Panc1 (cell line): ENCODE measurements around the gene KCNMB2.

Experiments
- CTCF ChIP-seq: fragments of 450-650 bp; IDR thresholded peaks from 2 replicates; pipeline ENCODE4 v1.5.1; 2017; ENCODE audit warnings: mild to moderate bottlenecking
- POLR2AphosphoS5 ChIP-seq: IDR thresholded peaks from 2 replicates; pipeline ENCODE4 v1.6.1; 2012; ENCODE audit warnings: mild to moderate bottlenecking, low read depth, low read length, moderate library complexity
- SIN3A ChIP-seq: IDR thresholded peaks from 2 replicates; pipeline ENCODE4 v1.6.1; 2012; ENCODE audit warnings: low read depth, mild to moderate bottlenecking, low read length, moderate library complexity, borderline replicate concordance; ENCODE audit not compliant: insufficient read depth

DNA sequence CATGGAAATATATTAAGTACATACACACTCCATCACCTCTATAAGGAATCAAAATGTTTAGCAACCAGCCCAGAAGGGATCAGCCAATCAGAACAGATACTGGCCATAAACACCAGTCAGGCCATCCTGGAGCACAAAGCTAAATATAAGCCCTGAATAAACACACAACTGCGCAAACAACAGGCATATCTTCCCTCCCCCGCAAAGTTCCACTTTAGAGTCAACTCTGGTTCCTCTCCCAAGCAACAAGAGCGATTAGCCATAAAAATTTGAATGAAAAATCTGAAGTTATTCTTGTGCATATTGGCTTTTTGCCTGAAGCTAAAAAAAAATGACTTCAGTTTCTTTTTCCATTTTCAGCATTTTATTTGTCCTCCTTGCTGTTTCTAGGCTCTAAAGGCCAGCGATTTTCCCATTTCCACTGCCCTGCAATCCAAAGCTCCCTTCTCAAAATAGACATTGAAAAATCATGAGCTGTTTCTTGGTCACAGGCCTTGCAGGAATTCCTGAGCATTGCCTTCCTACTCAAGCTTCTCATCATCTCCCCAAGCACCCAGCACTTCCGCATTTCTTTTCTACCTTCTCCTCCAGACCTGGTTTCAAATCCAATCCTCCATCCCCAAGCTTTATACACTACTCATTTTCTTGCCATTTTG lies 287.5 kb downstream of the KCNMB2 start:
- TF ChIP-seq POLR2AphosphoS5 (no peak), CTCF (no peak), SIN3A (no peak)
